SU-DHL-6 (cell line): ENCODE data around the gene CARD16.

Experiments used
- H2AFZ ChIP-seq: fragments of 200-600 bp; sonication (generic); 2 replicates; pipeline ENCODE4 v1.6.1; 2014; ENCODE audit warnings: low read depth, mild to moderate bottlenecking, moderate library complexity, mixed read lengths, antibody characterized with exemption, low read length; ENCODE audit not compliant: severe bottlenecking
- H3F3A ChIP-seq: fragments of 200-600 bp; shearing (Covaris generic); 2 replicates; pipeline ENCODE4 v1.6.0; 2016; ENCODE audit warnings: antibody characterized with exemption, mild to moderate bottlenecking; ENCODE audit not compliant: insufficient read depth
- H3K27ac ChIP-seq: fragments of 200-600 bp; sonication (generic); 2 replicates; pipeline ENCODE4 v1.5.1; 2016; ENCODE audit warnings: low read depth, mild to moderate bottlenecking, low read length, moderate library complexity, mixed read lengths
- H3K27me3 ChIP-seq: fragments of 200-600 bp; sonication (generic), shearing (Covaris generic); 2 replicates; pipeline ENCODE4 v1.6.0; 2014; ENCODE audit warnings: mild to moderate bottlenecking, low read length
- H3K36me3 ChIP-seq: fragments of 200-600 bp; sonication (generic); 2 replicates; pipeline ENCODE4 v1.6.1; 2014; ENCODE audit warnings: mild to moderate bottlenecking, low read length, mixed read lengths
- H3K4me2 ChIP-seq: fragments of 300-600, 200-600 bp; shearing (Covaris generic), sonication (generic); 2 replicates; pipeline ENCODE4 v1.6.0; 2014; ENCODE audit warnings: low read length, low read depth, mild to moderate bottlenecking; ENCODE audit not compliant: poor library complexity, severe bottlenecking
- H3K4me3 ChIP-seq: fragments of 200-600 bp; sonication (generic); 2 replicates; pipeline ENCODE4 v1.5.1; 2014; ENCODE audit warnings: antibody characterized with exemption, low read length, mild to moderate bottlenecking, mixed read lengths; ENCODE audit not compliant: insufficient read depth, poor library complexity, severe bottlenecking
- H3K79me2 ChIP-seq: fragments of 200-600 bp; sonication (generic); 2 replicates; pipeline ENCODE4 v1.6.1; 2014; ENCODE audit warnings: mild to moderate bottlenecking, low read length, moderate library complexity; ENCODE audit not compliant: insufficient read depth
- H3K9ac ChIP-seq: fragments of 200-600 bp; sonication (generic); 2 replicates; pipeline ENCODE4 v1.7.0; 2014; ENCODE audit warnings: mild to moderate bottlenecking, low read length
- H3K9me2 ChIP-seq: fragments of 200-600 bp; sonication (generic); replicated peaks from 2 replicates; pipeline ENCODE4 v1.6.1; 2014; ENCODE audit warnings: low read length; ENCODE audit not compliant: insufficient read depth
- H3K9me3 ChIP-seq: fragments of 200-600 bp; sonication (generic); 2 replicates; pipeline ENCODE4 v1.6.1; 2014; ENCODE audit warnings: low read length, mixed read lengths; ENCODE audit not compliant: insufficient read depth
- H4K20me1 ChIP-seq: fragments of 200-600 bp; sonication (generic); 2 replicates; pipeline ENCODE4 v1.6.1; 2014; ENCODE audit warnings: low read depth, mild to moderate bottlenecking, antibody characterized with exemption, low read length, moderate library complexity, mixed read lengths
- CTCF ChIP-seq: fragments of 200-600 bp; sonication (generic); IDR thresholded peaks from one replicate; pipeline ENCODE4 v1.5.1; 2017; ENCODE audit warnings: antibody characterized with exemption, mild to moderate bottlenecking, low read length, moderate library complexity; ENCODE audit not compliant: insufficient read depth, poor library complexity, severe bottlenecking
- EZH2phosphoT487 ChIP-seq: fragments of 200-600 bp; sonication (generic), shearing (Covaris generic); conservative IDR thresholded peaks from 2 replicates; pipeline ENCODE4 v1.6.1; 2018; ENCODE audit warnings: mild to moderate bottlenecking, antibody characterized with exemption, low read length, moderate library complexity, mixed read lengths

Gene CARD16

GRCh38 chr11:105052487-105052886, 7.4 kb upstream of the CARD16 start:
- no peak overlapping the region for H3K27ac ChIP-seq
- no peaks in the 10 kb centered on the region for H4K20me1 ChIP-seq
- no peak overlapping the region for H3K4me3 ChIP-seq
- no peaks in the 10 kb centered on the region for H3K9me3 ChIP-seq
- H3K27me3 ChIP-seq, result no peaks in the 10 kb centered on the region
- no peak overlapping the region for H3K9ac ChIP-seq
- no peaks in the 10 kb centered on the region for H3F3A ChIP-seq
- no peak for TF ChIP-seq EZH2phosphoT487
- TF ChIP-seq CTCF, result no peak
- no peak overlapping the region for H3K4me2 ChIP-seq
- no peaks in the 10 kb centered on the region for H3K36me3 ChIP-seq
- no peak overlapping the region for H2AFZ ChIP-seq
- no peaks in the 10 kb centered on the region for H3K9me2 ChIP-seq
- H3K79me2 ChIP-seq, result no peaks in the 10 kb centered on the region

GRCh38 chr11:105051559-105051958, 6.4 kb upstream of the CARD16 start:
- no peaks in the 10 kb centered on the region for H3K27me3 ChIP-seq
- no peaks in the 10 kb centered on the region for H3K79me2 ChIP-seq
- H3K4me3 ChIP-seq, result no peak overlapping the region
- no peak overlapping the region for H3K4me2 ChIP-seq
- no peaks in the 10 kb centered on the region for H3K9me2 ChIP-seq
- H2AFZ ChIP-seq, result no peak overlapping the region
- H3K9me3 ChIP-seq, result no peaks in the 10 kb centered on the region
- no peak for TF ChIP-seq EZH2phosphoT487
- no peak for TF ChIP-seq CTCF
- no peaks in the 10 kb centered on the region for H3F3A ChIP-seq
- H3K27ac ChIP-seq, result no peak overlapping the region
- H3K36me3 ChIP-seq, result no peaks in the 10 kb centered on the region
- no peaks in the 10 kb centered on the region for H4K20me1 ChIP-seq
- H3K9ac ChIP-seq, result no peak overlapping the region

GRCh38 chr11:105049481-105049880, 4.3 kb upstream of the CARD16 start:
- H3K36me3 ChIP-seq, result no peaks in the 10 kb centered on the region

More at GRCh38 chr11:105049481-105049880, 4.3 kb upstream of the CARD16 start:
- Histone ChIP-seq H3F3A (no peaks in the 10 kb centered on the region), H3K4me3 (no peak overlapping the region), H2AFZ (no peak overlapping the region), H4K20me1 (no peaks in the 10 kb centered on the region), H3K9me3 (no peaks in the 10 kb centered on the region), H3K79me2 (no peaks in the 10 kb centered on the region), H3K4me2 (no peak overlapping the region), H3K9ac (no peak overlapping the region), H3K27ac (no peak overlapping the region), H3K27me3 (no peaks in the 10 kb centered on the region), H3K9me2 (no peaks in the 10 kb centered on the region)
- TF ChIP-seq EZH2phosphoT487 (no peak), CTCF (no peak)
